ENCODE results near the gene HHAT. TPM values are rescaled to one million over a fixed set of nuclear protein-coding genes. Genes with fewer than 3 reads are reported as not detected.
A peak's percentile ranks its signal among the peaks of the same experiment; 100 is the strongest.

The HHAT gene
- total RNA-seq, 1 experiment from 2014 or later: 4.6 TPM

GRCh38 chr1:210446479-210446878 is 117.8 kb downstream of the HHAT start:
- DNase-seq (ENCODE audit: unreplicated experiment): peak; percentile 45
- intact Hi-C loops (cut with micrococcal nuclease): loop anchor here (5.0 to 10.0 kb wide), 4 partner anchors 298 to 1211 kb away; partner anchors contain the start of gene RCOR3

GRCh38 chr1:210447456-210448057 is 118.9 kb downstream of the HHAT start:
- CTCF ChIA-PET: interaction anchor here (0.5 to 8.7 kb wide), 63 partner anchors 8 to 1763 kb away, joined by 3 to 175 read pairs (median 4); partner anchors contain the start of gene KCNH1
- BruUV-seq (replicated peaks): no TSS peak
- Mint-ChIP-seq H3K36me3 (ENCODE audit: insufficient read depth, unreplicated experiment) (peaks cover 11% of the 10 kb centered on the region), H3K27me3 (ENCODE audit: insufficient read depth, unreplicated experiment) (peaks cover 44% of the 10 kb centered on the region), H3K27ac (ENCODE audit: low read depth, unreplicated experiment) (no peak overlapping the region), H3K9me3 (ENCODE audit: unreplicated experiment) (no peaks in the 10 kb centered on the region), H3K4me1 (ENCODE audit: insufficient read depth, unreplicated experiment) (peaks cover 11% of the 10 kb centered on the region), H3K4me3 (ENCODE audit: unreplicated experiment) (no peak overlapping the region)
- DNase-seq (ENCODE audit: unreplicated experiment): no peak
- intact Hi-C loops (cut with micrococcal nuclease): loop anchor here (1.0 to 10.0 kb wide), 8 partner anchors 137 to 1210 kb away; partner anchors contain the start of gene RCOR3
- no peak for TF ChIP-seq CTCF (IDR thresholded peaks at IDR 0.05; ENCODE audit: unreplicated experiment)
- POLR2A ChIA-PET: interaction anchor here (0.6 to 1.2 kb wide), 4 partner anchors 137 to 1551 kb away, joined by 3 to 4 read pairs (median 3); no protein-coding TSS in a partner anchor

More at GRCh38 chr1:210446479-210446878, 117.8 kb downstream of the HHAT start:
- Mint-ChIP-seq H3K27ac (ENCODE audit: low read depth, unreplicated experiment) (no peak overlapping the region), H3K4me3 (ENCODE audit: unreplicated experiment) (no peak overlapping the region), H3K36me3 (ENCODE audit: insufficient read depth, unreplicated experiment) (peaks cover 11% of the 10 kb centered on the region), H3K27me3 (ENCODE audit: insufficient read depth, unreplicated experiment) (peaks cover 34% of the 10 kb centered on the region), H3K9me3 (ENCODE audit: unreplicated experiment) (no peaks in the 10 kb centered on the region), H3K4me1 (ENCODE audit: insufficient read depth, unreplicated experiment) (peaks cover 11% of the 10 kb centered on the region)
- ChIA-PET POLR2A (interaction anchor here (0.6 to 1.2 kb wide), 4 partner anchors 15 to 1023 kb away, joined by 3 to 4 read pairs (median 3); no protein-coding TSS in a partner anchor), CTCF (interaction anchor here (0.5 to 8.7 kb wide), 39 partner anchors 9 to 1179 kb away, joined by 3 to 175 read pairs (median 4); partner anchors contain the start of gene KCNH1)
- no peak for TF ChIP-seq CTCF (IDR thresholded peaks at IDR 0.05; ENCODE audit: unreplicated experiment)
- BruUV-seq (replicated peaks): no TSS peak

GRCh38 chr1:210448297-210448892 is 119.7 kb downstream of the HHAT start:
- Mint-ChIP-seq H3K4me3 (ENCODE audit: unreplicated experiment) (no peak overlapping the region), H3K4me1 (ENCODE audit: insufficient read depth, unreplicated experiment) (peaks cover 11% of the 10 kb centered on the region), H3K9me3 (ENCODE audit: unreplicated experiment) (no peaks in the 10 kb centered on the region), H3K27me3 (ENCODE audit: insufficient read depth, unreplicated experiment) (peaks cover 52% of the 10 kb centered on the region), H3K27ac (ENCODE audit: low read depth, unreplicated experiment) (no peak overlapping the region), H3K36me3 (ENCODE audit: insufficient read depth, unreplicated experiment) (peaks cover 11% of the 10 kb centered on the region)
- CTCF ChIA-PET: interaction anchor here (0.6 to 8.7 kb wide), 65 partner anchors 9 to 1206 kb away, joined by 3 to 175 read pairs (median 4); partner anchors contain the start of gene KCNH1
- DNase-seq (ENCODE audit: unreplicated experiment): peak; percentile 71
- no TSS peak for BruUV-seq (replicated peaks)
- POLR2A ChIA-PET: interaction anchor here (0.6 to 1.2 kb wide), 2 partner anchors 8 to 1550 kb away, joined by 3 read pairs; no protein-coding TSS in a partner anchor
- intact Hi-C loops (cut with micrococcal nuclease): loop anchor here (1.0 to 10.0 kb wide), 8 partner anchors 136 to 1209 kb away; partner anchors contain the start of gene RCOR3
- peak; percentile 93 for TF ChIP-seq CTCF (IDR thresholded peaks at IDR 0.05; ENCODE audit: unreplicated experiment)
